Testis (tissue), 3 donors: ENCODE measurements around the gene KIF4A. TPM values are rescaled to one million over a fixed set of nuclear protein-coding genes. Genes with fewer than 3 reads are reported as not detected.

Experiments used
- DNase-seq: peaks from one replicate; pipeline ENCODE4 v3.0.0-alpha.2; 2019
- H3K27ac ChIP-seq, 2 donors: fragments of 200-600 bp; sonication (generic); one replicate each; pipeline ENCODE4 v1.5.1; 2019
- H3K27me3 ChIP-seq: fragments of 200-600 bp; sonication (generic); one replicate; pipeline ENCODE4 v1.5.1; 2019
- H3K36me3 ChIP-seq: fragments of 200-600 bp; sonication (generic); one replicate; pipeline ENCODE4 v1.5.1; 2017; ENCODE audit warnings: low read depth; ENCODE audit errors: missing control alignments
- H3K4me1 ChIP-seq: fragments of 200-600 bp; sonication (generic); one replicate; pipeline ENCODE4 v1.5.1; 2019
- H3K4me3 ChIP-seq, 2 donors: fragments of 200-600 bp; sonication (generic); one replicate each; pipeline ENCODE4 v1.5.1; 2017 to 2019
- H3K9me3 ChIP-seq: fragments of 200-600 bp; sonication (generic); one replicate; pipeline ENCODE4 v1.5.1; 2017
- CTCF ChIP-seq, 3 experiments: fragments of 450-650 bp in 2 of 3; fragments of 200-600 bp in 1 of 3; sonication (generic) in 1 of 3; IDR thresholded peaks; one replicate each; pipeline ENCODE4 v1.5.1; 2016 to 2019; ENCODE audit warnings: antibody characterized with exemption in 3 of 3, mild to moderate bottlenecking in 2 of 3, moderate library complexity in 1 of 3
- POLR2A ChIP-seq: fragments of 450-650 bp; IDR thresholded peaks from one replicate; pipeline ENCODE4 v1.6.1; 2017; ENCODE audit warnings: antibody characterized with exemption, mild to moderate bottlenecking, moderate library complexity
- WGBS, 2 donors: methylation state at CpG; one replicate each; pipeline ENCODE4 v1.1.5; 2018; 5-methylcytosine and 5-hydroxymethylcytosine counted together
- intact Hi-C: fragments of 100-400 bp; cut with DNase I; formaldehyde crosslinking; loops from one replicate; pipeline ENCODE4 v1.15.1; 2023; ENCODE audit warnings: low total_unique reads
- polyA plus RNA-seq: library from polyadenylated mRNA; stranded (reverse); fragments of 350-450 nt; fragmentation: Illumina TruSeq; extraction: RNeasy Lipid Tissue Mini Kit (QIAGEN cat#74804); gene quantifications from one replicate; pipeline ENCODE4 v1.2.3, GENCODE V29; 2014; ENCODE audit warnings: low read depth, low replicate concordance; ENCODE audit not compliant: insufficient read depth
- total RNA-seq, 2 donors: library from RNA; depleted of rRNA; stranded (reverse); fragments of >200 nt; gene quantifications; one replicate each; pipeline ENCODE4 v1.2.3, GENCODE V29; 2016

The KIF4A gene
- total and polyA plus RNA-seq, 3 donors from 2014 or later = 2.0 to 3.6 (median 2.4) TPM

- H3K36me3 ChIP-seq = no peaks in the 10 kb centered on the region
- no peaks in the 10 kb centered on the region for H3K27me3 ChIP-seq
- no peaks in the 10 kb centered on the region for H3K9me3 ChIP-seq
- H3K4me1 ChIP-seq = no peaks in the 10 kb centered on the region
- TF ChIP-seq CTCF (IDR thresholded peaks at IDR 0.05) (no peak), POLR2A (no peak)
- no peak overlapping the region for H3K4me3 ChIP-seq
- no peak for DNase-seq
- WGBS, 2 donors = 85 to 87% methylated on average over 3 of the region's 3 CpGs
- H3K27ac ChIP-seq = no peak overlapping the region
- intact Hi-C loops = no loop called here
Measured at GRCh38 chrX:70411475-70411874, 121.6 kb downstream of the KIF4A start.

- TF ChIP-seq CTCF (IDR thresholded peaks at IDR 0.05) (no peak), POLR2A (no peak)
- Histone ChIP-seq H3K27ac (no peak overlapping the region), H3K4me3 (no peak overlapping the region), H3K27me3 (no peaks in the 10 kb centered on the region), H3K9me3 (no peaks in the 10 kb centered on the region), H3K36me3 (no peaks in the 10 kb centered on the region), H3K4me1 (no peaks in the 10 kb centered on the region)
- DNase-seq = no peak
- 71 to 80% methylated on average over 1 to 2 of the region's 2 CpGs for WGBS, 2 donors
- intact Hi-C loops = no loop called here
Measured at GRCh38 chrX:70421618-70422017, 131.7 kb downstream of the KIF4A start.

GRCh38 chrX:70422851-70423341 lies 133.0 kb downstream of the KIF4A start, which contains the start of gene GDPD2:
Gene GDPD2, plus strand, starts transcription at chrX:70423314. Its CDS starts 1,671 bp downstream, at chrX:70424985.
- H3K27me3 ChIP-seq = no peaks in the 10 kb centered on the region
- no peak for DNase-seq
- intact Hi-C loops = no loop called here
- H3K4me3 ChIP-seq = no peak within 1 kb of the TSS
- H3K27ac ChIP-seq = no peak within 1 kb of the TSS
- TF ChIP-seq CTCF (IDR thresholded peaks at IDR 0.05) (no peak), POLR2A (no peak)
- H3K4me1 ChIP-seq = no peaks in the 10 kb centered on the region
- 20% methylated on average over 1 to 7 of the region's 11 CpGs for WGBS, 2 donors
- no peaks in the 10 kb centered on the region for H3K36me3 ChIP-seq
- no peaks in the 10 kb centered on the region for H3K9me3 ChIP-seq

- no peak overlapping the region for H3K27ac ChIP-seq
Measured at GRCh38 chrX:70423936-70424675, 134.2 kb downstream of the KIF4A start.

More at GRCh38 chrX:70423936-70424675, 134.2 kb downstream of the KIF4A start:
- DNase-seq = no peak
- Histone ChIP-seq H3K9me3 (no peaks in the 10 kb centered on the region), H3K36me3 (no peaks in the 10 kb centered on the region), H3K4me1 (no peaks in the 10 kb centered on the region), H3K4me3 (no peak overlapping the region), H3K27me3 (no peaks in the 10 kb centered on the region)
- 81% methylated on average over 10 of the region's 10 CpGs; no CpG with 5 or more reads in 1 of the 2 donors for WGBS, 2 donors
- TF ChIP-seq POLR2A = no peak
- TF ChIP-seq CTCF (IDR thresholded peaks at IDR 0.05) = no peak
- intact Hi-C loops = no loop called here
